ENCODE measurements around the gene ZER1. TPM values are rescaled to one million over a fixed set of nuclear protein-coding genes. Genes with fewer than 3 reads are reported as not detected.

The ZER1 gene
- polyA plus RNA-seq, 3 donors = 16.1 to 25.6 (median 18.0) TPM

DNA sequence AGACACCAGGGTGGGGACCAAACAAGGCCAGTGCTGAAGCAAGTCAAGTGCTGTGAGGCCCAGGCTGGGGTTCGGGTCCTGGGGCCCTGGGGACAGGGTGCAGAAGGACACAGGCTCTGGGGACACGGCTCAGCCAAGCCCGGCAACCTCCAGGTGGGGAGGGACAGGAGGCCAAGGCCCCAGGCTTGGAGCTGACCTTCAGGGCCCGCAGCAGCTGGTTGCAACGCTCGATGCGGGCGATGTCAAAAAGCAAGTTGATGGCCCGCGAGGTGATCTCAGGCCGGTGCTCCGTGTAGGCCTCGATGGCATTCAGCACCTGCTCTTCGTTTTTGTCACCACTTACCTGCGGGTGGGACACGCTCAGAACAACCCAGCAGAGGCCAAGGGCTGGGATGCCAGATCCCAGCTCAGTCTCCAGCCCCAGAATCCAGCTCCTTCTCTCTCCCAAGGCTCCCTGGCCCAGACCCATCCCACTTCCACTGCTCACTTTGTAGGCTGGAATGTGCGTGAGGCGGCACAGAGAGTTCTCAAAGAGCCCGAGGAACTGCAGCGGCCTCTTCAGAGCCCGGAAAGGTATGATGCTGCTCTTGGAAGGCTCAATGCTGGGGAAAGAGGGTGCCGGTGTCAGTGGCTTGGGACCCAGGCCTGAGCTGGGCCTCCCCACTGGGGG is 20.7 kb downstream of the ZER1 start:
- H3K9me3 Mint-ChIP-seq = no peaks in the 10 kb centered on the region
- DNase-seq = no peak
- no peaks in the 10 kb centered on the region for H3K27me3 Mint-ChIP-seq (ENCODE audit: low read depth in 3 of 3)
- Histone ChIP-seq H3K36me3 (replicated peaks in 1 of 2; ENCODE audit: control insufficient read depth in 1 of 2, insufficient read depth in 2 of 2, low read length in 2 of 2) (peaks cover 42 to 58% of the 10 kb centered on the region in 2 donors), H2AFZ (ENCODE audit: insufficient read depth, low read depth, low read length, poor library complexity, severe bottlenecking) (no peak overlapping the region), H3K9me3 (replicated peaks in 1 of 2; ENCODE audit: control insufficient read depth in 1 of 2, insufficient read depth in 1 of 2, low read length in 2 of 2) (no peaks in the 10 kb centered on the region), H4K20me1 (ENCODE audit: insufficient read depth, low read length) (peaks cover 3% of the 10 kb centered on the region), H3K4me1 (ENCODE audit: control insufficient read depth in 1 of 2, insufficient read depth in 2 of 2, low read length in 2 of 2) (no peaks in the 10 kb centered on the region), H3K4me2 (replicated peaks; ENCODE audit: extremely low read depth, low read length, poor library complexity, severe bottlenecking) (no peak overlapping the region), H3K79me2 (ENCODE audit: insufficient read depth, low read length) (no peaks in the 10 kb centered on the region), H3K4me3 (replicated peaks in 1 of 3; ENCODE audit: low read depth in 2 of 3, low read length in 3 of 3) (no peak overlapping the region), H3K9ac (ENCODE audit: insufficient read depth, low read length, poor library complexity, severe bottlenecking) (no peak overlapping the region), H3K27me3 (ENCODE audit: control insufficient read depth in 2 of 2, insufficient read depth in 2 of 2, low read length in 2 of 2) (no peaks in the 10 kb centered on the region), H3K27ac (ENCODE audit: low read depth in 1 of 2, low read length in 2 of 2) (no peak overlapping the region)
- H3K27ac Mint-ChIP-seq = no peak overlapping the region
- TF ChIP-seq, protein P1, sequence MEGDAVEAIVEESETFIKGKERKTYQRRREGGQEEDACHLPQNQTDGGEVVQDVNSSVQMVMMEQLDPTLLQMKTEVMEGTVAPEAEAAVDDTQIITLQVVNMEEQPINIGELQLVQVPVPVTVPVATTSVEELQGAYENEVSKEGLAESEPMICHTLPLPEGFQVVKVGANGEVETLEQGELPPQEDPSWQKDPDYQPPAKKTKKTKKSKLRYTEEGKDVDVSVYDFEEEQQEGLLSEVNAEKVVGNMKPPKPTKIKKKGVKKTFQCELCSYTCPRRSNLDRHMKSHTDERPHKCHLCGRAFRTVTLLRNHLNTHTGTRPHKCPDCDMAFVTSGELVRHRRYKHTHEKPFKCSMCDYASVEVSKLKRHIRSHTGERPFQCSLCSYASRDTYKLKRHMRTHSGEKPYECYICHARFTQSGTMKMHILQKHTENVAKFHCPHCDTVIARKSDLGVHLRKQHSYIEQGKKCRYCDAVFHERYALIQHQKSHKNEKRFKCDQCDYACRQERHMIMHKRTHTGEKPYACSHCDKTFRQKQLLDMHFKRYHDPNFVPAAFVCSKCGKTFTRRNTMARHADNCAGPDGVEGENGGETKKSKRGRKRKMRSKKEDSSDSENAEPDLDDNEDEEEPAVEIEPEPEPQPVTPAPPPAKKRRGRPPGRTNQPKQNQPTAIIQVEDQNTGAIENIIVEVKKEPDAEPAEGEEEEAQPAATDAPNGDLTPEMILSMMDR (IDR thresholded peaks at IDR 0.05) = no peak
- H3K4me1 Mint-ChIP-seq = no peaks in the 10 kb centered on the region
- WGBS (ENCODE audit: insufficient coverage) = 99% methylated on average over 17 of the region's 22 CpGs
- H3K4me3 Mint-ChIP-seq = no peak overlapping the region
- intact Hi-C loops (cut with micrococcal nuclease) = no loop called here
- H3K36me3 Mint-ChIP-seq = peaks cover 36 to 54% of the 10 kb centered on the region in 2 donors

DNA sequence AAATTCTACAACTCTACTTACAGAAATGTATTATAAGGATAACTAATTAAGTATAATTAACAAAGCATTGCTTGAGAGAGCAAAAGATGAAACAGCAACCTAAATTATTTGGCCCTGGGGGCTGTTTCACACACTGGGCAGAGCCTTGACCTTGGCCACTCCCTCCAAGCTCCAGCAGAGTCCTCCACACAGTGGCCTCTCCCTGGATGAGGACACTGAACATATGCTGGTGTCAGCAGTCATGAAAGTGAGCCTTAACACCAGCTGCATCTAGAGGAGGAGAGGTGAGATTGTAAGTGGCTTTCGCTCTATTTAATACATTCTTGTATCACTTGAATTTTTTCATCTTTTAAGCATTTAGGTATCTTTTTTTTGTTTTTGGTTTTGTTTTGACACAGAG is 24.5 kb downstream of the ZER1 start:
- Mint-ChIP-seq H3K9me3 (peaks cover 0 to 2% (median 0%) of the 10 kb centered on the region in 7 donors), H3K27me3 (ENCODE audit: low read depth in 3 of 3) (peaks cover 0 to 2% (median 0%) of the 10 kb centered on the region in 3 donors), H3K36me3 (peaks cover 23 to 34% of the 10 kb centered on the region in 2 donors), H3K4me3 (no peak overlapping the region), H3K27ac (no peak overlapping the region), H3K4me1 (no peaks in the 10 kb centered on the region)
- Histone ChIP-seq H3K4me2 (replicated peaks; ENCODE audit: extremely low read depth, low read length, poor library complexity, severe bottlenecking) (no peak overlapping the region), H3K9ac (ENCODE audit: insufficient read depth, low read length, poor library complexity, severe bottlenecking) (no peak overlapping the region), H3K27me3 (ENCODE audit: control insufficient read depth in 2 of 2, insufficient read depth in 2 of 2, low read length in 2 of 2) (no peaks in the 10 kb centered on the region), H3K79me2 (ENCODE audit: insufficient read depth, low read length) (no peaks in the 10 kb centered on the region), H4K20me1 (ENCODE audit: insufficient read depth, low read length) (no peaks in the 10 kb centered on the region), H3K9me3 (replicated peaks in 1 of 2; ENCODE audit: control insufficient read depth in 1 of 2, insufficient read depth in 1 of 2, low read length in 2 of 2) (no peaks in the 10 kb centered on the region), H3K4me3 (replicated peaks in 1 of 3; ENCODE audit: low read depth in 2 of 3, low read length in 3 of 3) (no peak overlapping the region), H3K27ac (ENCODE audit: low read depth in 1 of 2, low read length in 2 of 2) (no peak overlapping the region), H3K36me3 (replicated peaks in 1 of 2; ENCODE audit: control insufficient read depth in 1 of 2, insufficient read depth in 2 of 2, low read length in 2 of 2) (peaks cover 23 to 24% of the 10 kb centered on the region in 2 donors), H2AFZ (ENCODE audit: insufficient read depth, low read depth, low read length, poor library complexity, severe bottlenecking) (no peak overlapping the region), H3K4me1 (ENCODE audit: control insufficient read depth in 1 of 2, insufficient read depth in 2 of 2, low read length in 2 of 2) (no peaks in the 10 kb centered on the region)
- WGBS (ENCODE audit: insufficient coverage) = no CpG with 5 or more reads among the region's 1 CpG
- intact Hi-C loops (cut with micrococcal nuclease) = loop anchor here in 1 of 2 donors (10.0 kb wide), 1 partner anchor 58 kb away; no protein-coding TSS in a partner anchor
- DNase-seq = no peak
- TF ChIP-seq, protein P1 (IDR thresholded peaks at IDR 0.05) = no peak

Measured in CD14-positive monocyte (primary cell).